A673 (cell line): Measurements from ENCODE around the gene NEDD4L. TPM values are rescaled to one million over a fixed set of nuclear protein-coding genes. Genes with fewer than 3 reads are reported as not detected.

ENCODE experiments used
- BruUV-seq: library from RNA; stranded (reverse); fragments of 400-500 nt; replicated peaks from 2 replicates; lab custom pipeline; 2021; lab: Mats Ljungman, UMichigan
- CTCF ChIA-PET: fragments of 300-600 bp; sonication (Branson Sonifier 250); formaldehyde crosslinking; loops from one replicate; lab custom pipeline; 2022; ENCODE audit warnings: antibody characterized with exemption; lab: Charles Lee
- POLR2A ChIA-PET: fragments of 300-600 bp; sonication (Branson Sonifier 250); formaldehyde crosslinking; loops from one replicate; lab custom pipeline; 2022; ENCODE audit warnings: antibody characterized with exemption; ENCODE audit not compliant: low non-redundant PET; lab: Charles Lee
- DNase-seq: peaks from one replicate; pipeline ENCODE4 v3.0.0-alpha.2; 2015; ENCODE audit warnings: low spot score
- H3K27ac ChIP-seq: fragments of 200-600 bp; sonication (generic); 2 replicates; pipeline ENCODE4 v1.5.1; 2016; ENCODE audit warnings: mixed run types, low read depth, mild to moderate bottlenecking, mixed read lengths, antibody characterized with exemption, low read length; ENCODE audit not compliant: poor library complexity, severe bottlenecking
- H3K27me3 ChIP-seq: fragments of 200-600 bp; sonication (generic); replicated peaks from 2 replicates; pipeline ENCODE4 v1.6.1; 2017; ENCODE audit warnings: mixed run types, low read depth, mild to moderate bottlenecking, mixed read lengths, antibody characterized with exemption, low read length; ENCODE audit not compliant: insufficient read depth, poor library complexity
- H3K36me3 ChIP-seq: fragments of 200-600 bp; sonication (generic); 2 replicates; pipeline ENCODE4 v1.6.1; 2016; ENCODE audit warnings: mixed run types, mild to moderate bottlenecking, mixed read lengths, antibody characterized with exemption, low read length; ENCODE audit not compliant: insufficient read depth, poor library complexity, severe bottlenecking
- H3K4me1 ChIP-seq: fragments of 200-600 bp; sonication (generic); 2 replicates; pipeline ENCODE4 v1.6.1; 2017; ENCODE audit warnings: mixed run types, mild to moderate bottlenecking, mixed read lengths, antibody characterized with exemption, low read length; ENCODE audit not compliant: insufficient read depth, poor library complexity, severe bottlenecking
- H3K4me3 ChIP-seq: fragments of 200-600 bp; sonication (generic); 2 replicates; pipeline ENCODE4 v1.5.1; 2016; ENCODE audit warnings: low read depth, mixed run types, mild to moderate bottlenecking, mixed read lengths, low read length; ENCODE audit not compliant: poor library complexity, severe bottlenecking
- H3K9me3 ChIP-seq: fragments of 200-600 bp; sonication (generic); 2 replicates; pipeline ENCODE4 v1.6.1; 2016; ENCODE audit warnings: mixed run types, low read depth, mild to moderate bottlenecking, mixed read lengths, antibody characterized with exemption, low read length; ENCODE audit not compliant: poor library complexity, severe bottlenecking
- CTCF ChIP-seq: fragments of 300-800, 200-600 bp; sonication (generic); conservative IDR thresholded peaks from 2 replicates; pipeline ENCODE4 v1.5.1; 2017; ENCODE audit warnings: low read depth, mild to moderate bottlenecking, antibody characterized with exemption, low read length, moderate library complexity, mixed read lengths
- EZH2 ChIP-seq: fragments of 200-600 bp; sonication (generic); IDR thresholded peaks from 2 replicates; pipeline ENCODE4 v1.6.1; 2017; ENCODE audit warnings: borderline replicate concordance, low read depth, mild to moderate bottlenecking, mixed read lengths, antibody characterized with exemption, low read length; ENCODE audit not compliant: poor library complexity, severe bottlenecking
- intact Hi-C: fragments of 100-400 bp; cut with micrococcal nuclease; formaldehyde crosslinking; loops from one replicate; pipeline ENCODE4 v1.10.0; 2022; ENCODE audit not compliant: unreplicated experiment
- total RNA-seq: library from RNA; stranded (reverse); gene quantifications from 2 replicates; pipeline ENCODE4 v1.2.3, GENCODE V29; 2021

Gene NEDD4L
- total RNA-seq, 1 experiment from 2014 or later, result 15.3 TPM

GRCh38 chr18:58055890-58056558 is 12.0 kb downstream of the NEDD4L start:
- no peaks in the 10 kb centered on the region for H3K36me3 ChIP-seq
- no peaks in the 10 kb centered on the region for H3K9me3 ChIP-seq
- POLR2A ChIA-PET, result no interaction called here
- intact Hi-C loops, result no loop called here
- TF ChIP-seq EZH2 (no peak), CTCF (no peak)
- CTCF ChIA-PET, result no interaction called here
- no peaks in the 10 kb centered on the region for H3K4me1 ChIP-seq
- no peak overlapping the region for H3K27ac ChIP-seq
- no peak for DNase-seq
- no peaks in the 10 kb centered on the region for H3K27me3 ChIP-seq
- H3K4me3 ChIP-seq, result no peak overlapping the region
- no TSS peak for BruUV-seq

GRCh38 chr18:58056852-58057251 is 12.8 kb downstream of the NEDD4L start:
- H3K4me1 ChIP-seq, result no peaks in the 10 kb centered on the region
- H3K36me3 ChIP-seq, result no peaks in the 10 kb centered on the region
- POLR2A ChIA-PET, result no interaction called here
- H3K4me3 ChIP-seq, result no peak overlapping the region
- BruUV-seq, result no TSS peak
- intact Hi-C loops, result no loop called here
- DNase-seq, result no peak
- CTCF ChIA-PET, result no interaction called here
- no peaks in the 10 kb centered on the region for H3K9me3 ChIP-seq
- no peaks in the 10 kb centered on the region for H3K27me3 ChIP-seq
- TF ChIP-seq CTCF (no peak), EZH2 (no peak)
- no peak overlapping the region for H3K27ac ChIP-seq

- TF ChIP-seq CTCF (no peak), EZH2 (no peak)
- Histone ChIP-seq H3K4me1 (no peaks in the 10 kb centered on the region), H3K27me3 (no peaks in the 10 kb centered on the region), H3K4me3 (no peak overlapping the region), H3K9me3 (no peaks in the 10 kb centered on the region), H3K36me3 (no peaks in the 10 kb centered on the region), H3K27ac (no peak overlapping the region)
- no TSS peak for BruUV-seq
- intact Hi-C loops, result no loop called here
- no peak for DNase-seq
- ChIA-PET POLR2A (no interaction called here), CTCF (no interaction called here)
Observed at GRCh38 chr18:58057291-58057965, 13.4 kb downstream of the NEDD4L start.
